AG04449 (cell line): Measurements from ENCODE around the gene CERK.

Experiments
- CTCF ChIA-PET: fragments of 350-600 bp; formaldehyde crosslinking; extraction: SDS; loops from one replicate; lab custom pipeline; 2021; ENCODE audit warnings: antibody characterized with exemption; lab: Yijun Ruan, JAX
- POLR2A ChIA-PET: fragments of 400-600, 350-600 bp; formaldehyde crosslinking; extraction: SDS; loops from one replicate; lab custom pipeline; 2020; ENCODE audit warnings: antibody characterized with exemption, inconsistent platforms; lab: Yijun Ruan, JAX
- DNase-seq: peaks from one replicate; pipeline ENCODE4 v3.0.0-alpha.2; 2010; ENCODE audit warnings: low read depth, low spot score
- H3K4me3 ChIP-seq: 2 replicates; pipeline ENCODE4 v1.5.1; 2011; ENCODE audit warnings: low read depth, mild to moderate bottlenecking, control low read depth, low read length
- CTCF ChIP-seq: IDR thresholded peaks from one replicate; pipeline ENCODE4 v1.5.1; 2011; ENCODE audit warnings: mild to moderate bottlenecking, moderate library complexity, low read length, control low read depth, inconsistent platforms; ENCODE audit not compliant: insufficient read depth; ENCODE audit errors: missing control alignments

Gene CERK

GRCh38 chr22:46731246-46732040 lies 6.6 kb downstream of the CERK start:
- no peak for TF ChIP-seq CTCF
- no peak for DNase-seq
- no peak overlapping the region for H3K4me3 ChIP-seq
- ChIA-PET CTCF (no interaction called here), POLR2A (no interaction called here)

- ChIA-PET CTCF (interaction anchor here (0.6 kb wide), 1 partner anchor 25 kb away, joined by 3 read pairs; no protein-coding TSS in a partner anchor), POLR2A (no interaction called here)
- DNase-seq: no peak
- TF ChIP-seq CTCF: no peak
- no peak overlapping the region for H3K4me3 ChIP-seq
These were observed 7.3 kb downstream of the CERK start for GRCh38 chr22:46730568-46731245.

- ChIA-PET POLR2A (no interaction called here), CTCF (no interaction called here)
- H3K4me3 ChIP-seq: no peak overlapping the region
- TF ChIP-seq CTCF: no peak
- no peak for DNase-seq
These were observed 9.6 kb downstream of the CERK start for GRCh38 chr22:46728470-46728869.

GRCh38 chr22:46727813-46728364 lies 10.2 kb downstream of the CERK start:
- POLR2A ChIA-PET: no interaction called here
- DNase-seq: no peak

GRCh38 chr22:46726986-46727317 lies 11.1 kb downstream of the CERK start:
- no peak overlapping the region for H3K4me3 ChIP-seq
- no peak for TF ChIP-seq CTCF
- no peak for DNase-seq
- ChIA-PET POLR2A (interaction anchor here (0.7 kb wide), 1 partner anchor 36 kb away, joined by 3 read pairs; the partner anchor contains the start of gene TBC1D22A), CTCF (no interaction called here)

More at GRCh38 chr22:46727813-46728364, 10.2 kb downstream of the CERK start:
- no peak for TF ChIP-seq CTCF
- H3K4me3 ChIP-seq: no peak overlapping the region
- CTCF ChIA-PET: no interaction called here
